T-helper 9 cell (primary cell): ENCODE measurements around the gene EWSR1.
"Not testable (repeated sequence)": the region's sequence is repeated elsewhere in the genome, so short reads cannot be mapped to it uniquely, and the experiment has no call there.

Source experiments
- DNase-seq: peaks from one replicate; pipeline ENCODE4 v3.0.0-alpha.2; 2020

EWSR1 gene

DNA sequence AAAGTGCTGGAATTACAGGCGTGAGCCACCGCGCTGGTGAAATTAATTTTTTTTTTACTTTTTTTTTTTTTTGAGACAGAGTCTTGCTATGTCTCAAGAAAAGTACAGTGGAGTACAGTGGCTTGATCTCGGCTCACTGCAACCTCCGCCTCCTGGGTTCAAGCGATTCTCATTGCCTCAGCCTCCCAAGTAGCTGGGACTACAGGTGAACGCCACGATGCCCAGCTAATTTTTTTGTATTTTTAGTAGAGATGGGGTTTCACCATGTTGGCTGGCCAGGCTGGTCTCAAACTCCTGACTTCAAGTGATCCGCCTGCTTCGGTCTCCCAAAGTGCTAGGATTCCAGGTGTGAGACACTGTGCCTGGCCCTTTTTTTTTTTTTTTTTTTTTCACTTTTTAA lies 20.2 kb upstream of the EWSR1 start:
- not testable (repeated sequence) for DNase-seq

DNA sequence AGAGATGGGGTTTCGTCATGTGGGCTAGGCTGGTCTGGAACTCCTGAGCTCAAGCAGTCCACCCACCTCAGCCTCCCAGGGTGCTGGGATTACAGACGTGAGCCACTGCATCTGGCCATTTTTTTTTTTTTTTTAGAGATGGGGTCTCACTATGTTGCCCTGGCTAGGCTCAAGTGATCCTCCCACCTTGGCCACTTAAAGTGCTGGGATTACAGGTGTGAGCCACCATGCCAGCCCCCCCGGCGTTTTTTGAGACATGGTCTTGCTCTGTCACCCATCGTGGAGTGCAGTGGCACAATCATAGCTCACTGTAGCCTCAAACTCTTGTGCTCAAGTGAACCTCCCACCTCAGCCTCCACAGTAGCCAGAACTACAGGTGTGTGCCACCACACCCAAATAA lies 16.8 kb upstream of the EWSR1 start:
- no peak for DNase-seq

DNA sequence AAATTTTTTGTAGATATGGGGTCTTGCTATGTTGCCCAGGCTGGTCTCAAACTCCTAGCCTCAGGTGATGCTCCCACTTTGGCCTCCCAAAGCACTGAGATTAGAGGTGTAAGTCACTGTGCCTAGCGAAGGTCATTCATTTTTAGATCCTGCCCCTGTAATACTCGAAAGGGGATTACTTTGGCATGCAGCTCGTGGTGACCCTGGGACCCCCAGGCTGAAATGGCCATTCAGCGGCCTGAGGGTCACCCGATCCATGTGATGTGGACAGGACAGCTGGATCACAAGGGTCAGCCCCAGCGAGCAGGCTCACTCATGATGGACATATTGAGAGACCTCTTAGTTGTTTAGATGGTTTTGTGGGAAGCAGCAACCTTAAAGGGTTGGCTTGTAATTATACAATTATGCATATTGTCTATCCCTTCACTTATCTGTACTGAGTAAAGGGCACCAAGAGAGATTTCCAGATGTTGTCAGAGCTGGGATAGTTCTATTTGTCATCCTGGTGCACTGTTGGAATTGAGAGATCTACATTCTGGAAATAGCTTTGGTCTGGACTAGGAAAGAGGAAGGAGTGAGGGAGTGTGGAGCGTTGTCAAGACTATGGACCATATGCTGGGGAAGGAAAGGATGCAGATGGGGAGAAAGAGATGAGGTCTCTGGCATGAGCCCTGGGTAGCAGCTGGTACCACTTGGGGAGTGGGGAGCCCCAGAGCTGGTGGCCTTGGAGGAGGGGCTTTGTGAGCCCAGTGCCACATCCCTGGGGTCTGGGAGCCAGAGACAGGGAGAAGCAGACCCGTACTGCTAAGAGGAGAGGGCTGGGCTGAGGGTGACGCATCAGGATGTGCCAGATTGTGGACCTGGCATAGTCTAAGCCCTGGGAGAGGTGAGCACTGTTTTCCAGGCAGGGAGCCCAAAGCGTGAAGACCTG lies 15.8 kb upstream of the EWSR1 start:
- no peak for DNase-seq

DNA sequence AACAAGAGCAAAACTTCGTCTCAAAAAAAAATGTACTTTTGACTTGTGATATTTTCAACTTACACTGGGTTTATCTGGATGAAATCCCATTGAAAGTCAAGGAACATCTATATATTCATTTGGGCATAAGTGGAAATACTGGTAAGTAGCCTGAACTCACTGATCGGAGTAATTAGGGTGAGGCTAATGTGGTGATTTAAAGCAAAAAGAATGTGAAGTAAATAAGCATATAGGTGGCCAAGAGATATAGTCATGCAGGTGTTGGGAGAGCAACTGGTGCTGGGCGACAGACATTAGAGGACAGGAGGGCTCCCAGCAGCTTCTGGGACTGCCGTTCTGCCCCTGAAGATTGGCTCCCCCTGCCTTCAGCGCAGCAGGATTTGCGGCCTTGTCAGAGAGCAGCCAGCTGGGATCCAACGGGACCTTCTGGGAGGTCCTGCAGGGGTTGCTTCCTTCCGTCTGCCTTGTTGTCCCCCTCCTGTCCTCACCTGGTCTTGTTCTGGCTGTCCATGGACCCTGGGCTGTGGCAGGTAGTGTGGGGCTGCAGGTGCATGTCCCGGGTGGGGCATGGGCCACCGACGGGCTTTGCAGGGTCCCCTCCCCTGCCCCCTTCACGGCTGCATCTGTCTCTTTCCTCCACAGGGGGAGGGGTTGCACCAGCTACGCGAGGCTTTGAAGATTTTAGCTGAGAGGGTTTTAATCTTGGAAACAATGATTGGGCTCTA lies 14.3 kb upstream of the EWSR1 start:
- DNase-seq: no peak

DNA sequence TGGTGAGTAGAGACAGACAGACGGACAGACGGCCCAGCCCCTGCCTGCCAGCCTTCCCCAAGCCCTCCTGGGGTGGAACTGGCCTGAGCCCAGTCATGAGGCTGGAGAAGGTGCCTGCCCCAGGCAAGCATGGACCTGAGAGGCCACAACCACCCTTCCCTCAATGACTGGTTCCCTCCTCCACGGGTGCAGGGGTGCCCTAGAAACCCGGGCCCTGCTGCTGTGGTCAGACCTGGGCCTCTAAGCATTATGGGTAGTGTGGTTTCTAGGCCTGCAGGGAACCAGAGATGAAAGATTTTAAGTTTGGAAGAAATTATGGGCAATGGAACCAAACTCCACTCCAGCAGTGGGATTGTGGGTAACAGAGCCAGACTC lies 13.8 kb upstream of the EWSR1 start:
- DNase-seq: no peak

DNA sequence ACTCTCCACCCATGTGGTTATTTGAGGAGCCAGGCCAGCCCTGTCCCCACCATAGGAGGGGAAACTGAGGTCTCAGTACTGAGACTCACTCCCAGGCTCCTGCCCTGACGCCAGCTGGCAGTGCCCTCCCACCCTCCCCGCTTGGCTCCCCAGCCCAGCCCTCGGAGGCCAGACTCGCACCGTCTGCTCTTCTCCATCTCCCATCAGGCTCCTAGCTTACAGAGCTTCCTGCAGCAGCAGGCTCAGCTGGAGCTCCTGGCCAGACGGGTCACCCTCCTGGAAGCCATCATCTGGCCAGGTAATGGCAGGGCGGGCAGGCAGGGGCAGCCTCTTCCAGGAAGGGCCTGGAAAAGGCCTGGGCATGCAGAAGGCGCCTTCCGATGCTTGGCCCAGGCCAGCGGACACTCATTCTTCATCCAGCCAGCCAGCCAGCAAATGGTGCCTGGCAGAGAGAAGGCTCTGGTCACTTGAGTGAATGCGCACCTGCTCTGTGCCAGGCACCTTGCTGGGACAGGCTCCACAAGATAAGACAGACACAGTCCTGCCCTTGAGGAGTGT lies 12.9 kb upstream of the EWSR1 start:
- DNase-seq: no peak

DNA sequence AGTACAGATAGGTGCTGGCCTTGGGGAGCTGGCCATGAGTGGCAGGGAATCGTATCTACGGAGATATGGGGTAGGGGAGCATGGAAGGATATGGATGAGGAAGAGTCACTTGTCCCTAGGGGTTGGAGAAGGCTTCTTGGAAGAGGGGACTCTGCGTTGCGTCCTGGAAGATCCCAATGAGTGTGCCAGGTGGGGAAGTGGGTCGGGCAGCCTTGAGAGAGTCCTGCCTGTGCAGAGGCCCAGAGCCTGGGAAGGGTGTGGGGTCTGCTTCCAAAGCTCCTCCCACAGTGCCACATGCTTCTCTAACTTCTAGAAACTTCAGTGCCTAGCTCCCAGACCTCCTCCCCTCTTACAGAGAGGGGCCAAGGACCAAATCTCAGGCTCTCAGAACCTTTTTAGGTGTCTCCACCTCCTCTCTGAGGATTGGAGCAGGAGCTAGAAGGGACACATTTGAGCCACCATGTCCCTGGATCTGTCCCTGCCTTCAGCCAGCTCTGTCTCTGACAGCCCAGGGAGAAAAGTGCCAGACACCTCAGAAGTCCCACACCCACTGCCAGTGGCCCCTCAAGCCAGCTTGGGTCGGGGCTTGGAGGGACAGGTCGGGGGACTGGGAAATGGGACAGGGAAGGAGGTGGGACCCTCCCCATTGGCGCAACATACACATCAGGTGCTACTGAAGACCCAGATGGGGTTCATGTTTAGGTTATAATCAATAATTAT lies 11.3 kb upstream of the EWSR1 start:
- no peak for DNase-seq

DNA sequence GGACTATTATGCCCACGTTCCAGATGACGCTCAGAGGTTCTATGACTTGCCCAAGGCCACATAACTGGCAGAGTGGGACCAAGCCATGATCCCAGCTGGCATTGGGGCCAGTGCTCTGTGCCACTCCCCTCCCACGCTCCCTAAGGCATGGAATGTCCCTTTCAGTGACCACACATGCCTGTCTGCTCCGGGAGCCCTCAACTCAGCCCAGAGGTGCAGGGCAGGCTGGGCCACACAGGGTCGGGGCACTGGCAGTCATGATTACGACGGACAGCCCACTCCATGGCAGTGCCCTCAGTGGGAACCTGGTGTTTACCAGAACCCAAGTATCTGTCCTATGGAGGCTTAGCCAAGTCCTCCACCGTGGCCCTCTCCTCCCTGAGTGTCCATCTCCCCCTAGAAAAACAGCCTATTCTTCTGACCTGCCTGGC lies 10.3 kb upstream of the EWSR1 start:
- no peak for DNase-seq

DNA sequence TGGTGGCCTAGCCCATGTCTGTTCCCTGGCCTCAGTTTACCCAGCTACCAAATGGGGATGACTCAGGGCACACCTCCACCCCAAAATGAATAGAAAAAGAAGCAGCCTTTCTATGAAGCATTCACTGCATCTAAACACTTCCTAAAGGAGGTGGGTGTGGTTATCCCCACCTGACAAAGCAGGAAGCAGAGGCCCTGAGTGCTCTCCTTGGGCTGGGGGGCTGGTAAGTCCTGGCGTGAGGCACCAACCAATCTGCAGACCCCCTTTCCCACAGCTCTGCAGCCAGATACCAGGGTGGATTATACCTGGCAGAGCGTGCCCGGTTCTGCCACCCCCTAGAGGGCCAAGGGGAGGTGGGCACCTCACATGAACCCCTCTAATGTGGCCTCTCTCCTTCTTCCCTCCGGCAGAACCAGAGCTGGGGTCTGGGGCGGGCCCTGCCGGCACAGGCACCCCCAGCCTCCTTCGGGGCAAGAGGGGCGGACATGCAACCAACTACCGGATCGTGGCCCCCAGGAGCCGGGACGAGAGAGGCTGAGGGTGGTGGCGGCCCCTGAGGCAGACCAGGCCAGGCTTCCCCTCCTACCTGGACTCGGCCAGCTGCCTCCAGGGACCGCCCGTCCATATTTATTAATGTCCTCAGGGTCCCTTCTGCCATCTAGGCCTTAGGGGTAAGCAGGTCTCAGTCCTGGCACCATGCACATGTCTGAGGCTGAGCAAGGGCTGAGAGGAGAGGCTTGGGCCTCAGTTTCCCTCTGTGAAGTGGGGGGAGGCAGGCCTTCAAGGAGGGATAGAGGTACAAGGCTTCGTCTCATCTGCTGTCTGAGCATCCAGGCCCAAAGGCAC lies 9.4 kb upstream of the EWSR1 start:
- DNase-seq: no peak

DNA sequence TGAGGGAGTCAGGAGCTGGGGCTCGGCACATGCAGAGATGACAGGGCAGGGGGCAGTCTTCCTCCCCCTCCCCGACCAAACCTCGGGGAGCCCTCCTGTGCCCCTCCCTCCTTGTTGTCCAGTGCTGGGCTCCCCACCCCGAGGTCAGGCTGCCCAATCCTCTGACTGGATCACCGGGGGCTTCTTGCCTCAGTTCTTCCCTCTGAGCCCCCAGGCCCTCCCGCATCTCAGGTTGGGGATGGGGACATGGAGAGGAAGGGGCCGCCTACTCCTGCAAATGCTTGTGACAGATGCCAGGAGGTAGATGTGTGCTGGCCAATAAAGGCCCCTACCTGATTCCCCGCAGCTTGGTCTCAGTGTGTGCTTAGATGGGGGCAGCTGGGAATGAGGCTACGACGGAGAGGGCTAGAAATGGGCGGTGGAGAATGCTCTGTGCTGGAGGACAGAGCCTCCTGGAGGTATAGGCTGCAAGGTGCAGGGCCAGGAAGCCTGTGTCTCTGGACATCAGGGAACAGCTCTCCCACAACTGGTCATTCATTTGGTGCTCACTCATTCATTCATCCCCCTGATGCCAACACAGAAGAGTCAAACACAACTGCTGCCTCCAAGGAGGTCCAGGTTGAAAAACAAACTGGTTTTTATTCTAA lies 8.7 kb upstream of the EWSR1 start:
- DNase-seq: no peak

DNA sequence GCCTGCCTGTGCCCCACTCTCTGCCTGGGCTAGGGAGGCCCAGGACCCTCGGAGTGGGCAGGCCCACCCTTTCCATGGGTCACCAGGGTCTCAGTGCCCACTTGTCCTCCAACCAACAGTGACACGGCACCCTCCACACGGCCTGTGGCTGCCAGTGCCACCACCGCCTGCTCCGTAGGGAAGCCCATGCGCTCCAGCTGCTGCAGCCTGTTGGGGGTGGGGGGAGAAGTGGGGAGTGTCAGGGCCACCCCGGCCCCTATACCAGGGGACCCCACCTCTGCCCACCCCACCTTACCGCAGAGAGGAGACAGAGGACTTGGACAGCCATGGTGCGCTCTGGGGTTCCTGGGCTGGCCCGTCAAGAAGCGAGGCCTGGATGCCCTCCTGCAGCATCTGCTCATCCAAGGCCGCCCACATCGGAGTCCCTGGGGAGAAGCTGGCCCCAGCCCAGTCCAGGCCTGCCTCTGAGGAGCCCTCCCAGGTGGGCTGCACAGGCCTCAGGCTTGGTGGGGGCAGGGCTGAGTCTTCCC lies 8.0 kb upstream of the EWSR1 start:
- DNase-seq: no peak

DNA sequence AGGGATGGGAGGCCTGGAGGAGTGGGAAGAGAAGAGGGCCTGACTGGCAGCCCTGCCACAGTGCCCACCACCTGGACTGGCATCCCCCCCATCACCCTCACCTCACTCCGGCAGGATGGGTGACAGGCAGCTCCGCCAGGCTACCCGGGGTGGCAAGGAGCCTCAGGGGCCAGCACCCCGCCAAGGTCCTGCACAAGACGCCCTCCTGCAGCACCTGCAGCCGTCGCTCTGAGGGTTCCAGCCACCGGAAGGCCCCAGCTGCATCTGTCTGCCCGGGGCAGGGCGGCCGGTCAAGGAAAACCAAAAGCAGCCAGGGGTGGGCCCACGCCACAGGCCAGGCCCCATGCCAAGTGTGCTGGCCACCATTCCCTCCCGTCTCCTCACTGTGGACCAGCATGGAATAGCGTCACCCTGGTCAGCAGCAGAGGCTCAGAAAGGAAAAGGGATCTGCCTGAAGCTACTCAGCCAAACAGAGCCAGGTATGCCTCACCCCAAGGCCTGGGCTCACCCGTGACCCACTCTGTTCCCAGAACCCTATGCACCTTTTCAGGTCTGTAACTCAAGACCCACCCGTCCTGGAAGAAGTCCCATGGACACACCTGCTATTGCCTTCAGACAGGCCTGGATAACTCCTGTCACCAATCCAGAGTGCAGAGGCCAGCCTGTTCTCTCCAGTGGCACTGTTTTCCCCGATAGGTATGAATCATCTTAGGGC lies 7.3 kb upstream of the EWSR1 start:
- DNase-seq: no peak

DNA sequence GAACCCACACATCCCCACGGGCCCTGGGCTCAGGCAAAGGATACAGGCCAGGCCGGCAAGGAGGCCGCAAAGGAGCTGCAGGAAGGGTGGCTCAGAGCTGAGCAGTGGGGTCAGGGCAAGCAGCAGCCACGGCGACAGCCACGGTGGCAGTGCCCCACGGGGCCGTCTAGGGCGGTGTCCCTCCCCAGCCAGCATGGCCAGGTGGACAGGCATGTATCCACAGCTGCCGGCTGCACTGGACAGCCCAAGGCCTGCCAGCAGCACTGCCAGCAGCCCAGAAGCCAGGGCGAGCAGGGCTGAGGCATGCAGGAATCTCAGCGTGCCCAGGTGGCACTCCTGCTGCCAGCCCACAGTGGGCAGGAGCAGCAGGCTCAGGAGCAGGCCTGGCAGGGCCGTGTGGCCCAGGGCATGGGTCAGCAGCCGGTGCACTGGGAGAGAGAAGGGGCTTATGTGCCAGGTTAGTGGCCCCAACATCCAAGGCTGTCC lies 4.2 kb upstream of the EWSR1 start:
- DNase-seq: no peak

DNA sequence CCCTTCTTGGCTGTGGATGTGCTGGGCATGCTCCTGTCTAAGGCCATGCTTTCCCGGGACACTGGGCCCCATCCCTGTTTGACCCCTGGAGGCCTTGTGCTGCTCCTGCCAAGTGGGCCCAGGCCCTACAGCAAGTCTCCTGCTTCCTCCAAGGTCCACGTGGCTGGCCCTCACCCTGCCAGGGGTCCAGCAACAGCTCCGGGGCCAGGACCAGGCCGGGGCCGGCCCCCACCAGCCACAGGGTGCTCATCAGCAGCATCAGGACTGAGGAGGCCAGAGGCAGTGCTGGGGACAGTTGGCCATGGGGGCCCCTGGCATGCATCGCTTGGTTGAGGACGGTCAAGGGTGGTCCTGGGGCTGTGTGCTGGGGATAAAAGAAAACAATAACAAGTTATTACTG lies 2.8 kb upstream of the EWSR1 start:
- DNase-seq: no peak

DNA sequence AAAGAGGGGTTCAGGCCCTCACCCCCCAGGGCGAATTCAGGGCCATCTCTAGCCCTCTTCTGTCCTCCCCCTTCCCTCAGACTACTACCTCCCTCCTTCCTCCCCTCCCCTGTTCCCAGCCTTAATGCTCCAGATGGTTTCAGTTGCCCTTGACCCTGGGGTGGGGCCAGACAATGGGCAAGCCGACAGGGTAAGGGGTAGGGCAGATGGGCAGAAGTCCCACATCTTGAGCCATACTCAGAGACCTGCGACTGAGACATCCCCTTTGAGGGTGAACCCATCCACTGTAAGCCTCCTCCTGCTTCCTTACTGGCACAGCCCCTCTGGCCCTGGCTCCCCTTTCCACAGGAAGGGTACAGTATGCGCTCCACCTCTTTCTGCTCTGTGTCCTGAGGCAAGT lies 2.1 kb upstream of the EWSR1 start:
- no peak for DNase-seq

DNA sequence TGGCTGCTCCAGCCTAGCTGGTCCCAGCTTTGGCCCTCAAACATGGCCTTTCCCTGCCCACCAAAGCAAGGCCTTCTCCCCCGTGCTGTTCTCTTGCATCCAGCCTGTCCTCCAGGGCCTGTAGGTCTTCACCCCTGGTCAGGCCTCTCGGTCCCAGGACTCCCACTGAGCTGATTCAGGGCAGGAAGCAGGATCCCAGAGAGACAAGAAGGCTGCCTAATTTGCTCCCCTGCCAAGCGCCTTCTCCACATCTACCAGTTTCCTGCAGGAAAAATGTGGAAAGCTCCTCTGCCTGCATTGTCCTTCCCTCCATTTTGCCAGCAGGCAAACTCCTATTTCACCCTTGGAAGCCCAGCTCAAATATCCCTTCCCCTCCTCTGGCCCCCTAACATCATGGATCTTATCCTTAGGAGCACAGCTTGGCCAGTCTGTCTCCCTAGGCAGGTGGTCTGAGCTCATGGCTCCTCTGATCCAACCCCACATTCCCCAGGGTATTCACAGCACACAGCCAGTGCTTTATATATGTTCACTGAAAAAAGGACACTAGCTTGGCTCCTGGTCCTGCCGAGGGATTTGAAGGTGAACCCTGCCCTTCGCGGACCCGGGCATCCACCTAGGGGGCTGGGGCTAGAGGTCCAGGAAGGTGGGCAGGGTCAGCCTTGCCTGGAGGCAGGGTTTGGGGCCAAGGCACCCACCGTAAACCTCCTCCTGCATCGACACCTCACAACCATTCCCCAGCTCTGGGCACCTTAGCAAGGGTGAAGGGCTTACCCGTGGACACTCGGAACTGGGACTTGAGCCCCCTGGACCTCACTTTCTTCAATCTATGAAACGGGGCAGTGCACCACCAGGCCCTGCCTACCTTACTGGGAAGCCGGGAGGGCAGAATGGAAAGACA lies 1.3 kb upstream of the EWSR1 start:
- DNase-seq: no peak

DNA sequence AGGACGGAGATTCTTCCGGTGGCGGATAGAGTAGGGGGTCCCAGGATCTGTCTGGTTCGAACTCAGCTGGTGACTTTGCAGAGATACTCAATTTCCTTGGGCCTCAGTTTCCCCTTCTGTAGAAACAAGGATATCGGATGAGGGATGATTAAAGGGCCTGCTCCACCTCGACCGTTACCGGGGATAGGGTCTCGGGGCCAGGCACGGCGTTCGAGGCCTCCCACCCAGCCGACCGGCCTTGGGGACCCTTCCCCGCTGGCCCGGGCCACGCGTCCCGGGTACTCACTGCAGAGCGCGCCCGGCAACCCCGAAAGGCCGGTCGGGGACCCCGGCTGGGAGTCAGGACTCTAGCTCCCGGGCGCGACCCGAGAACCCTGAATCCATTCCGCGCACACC lies 608 bp upstream of the EWSR1 start:
- no peak for DNase-seq

DNA sequence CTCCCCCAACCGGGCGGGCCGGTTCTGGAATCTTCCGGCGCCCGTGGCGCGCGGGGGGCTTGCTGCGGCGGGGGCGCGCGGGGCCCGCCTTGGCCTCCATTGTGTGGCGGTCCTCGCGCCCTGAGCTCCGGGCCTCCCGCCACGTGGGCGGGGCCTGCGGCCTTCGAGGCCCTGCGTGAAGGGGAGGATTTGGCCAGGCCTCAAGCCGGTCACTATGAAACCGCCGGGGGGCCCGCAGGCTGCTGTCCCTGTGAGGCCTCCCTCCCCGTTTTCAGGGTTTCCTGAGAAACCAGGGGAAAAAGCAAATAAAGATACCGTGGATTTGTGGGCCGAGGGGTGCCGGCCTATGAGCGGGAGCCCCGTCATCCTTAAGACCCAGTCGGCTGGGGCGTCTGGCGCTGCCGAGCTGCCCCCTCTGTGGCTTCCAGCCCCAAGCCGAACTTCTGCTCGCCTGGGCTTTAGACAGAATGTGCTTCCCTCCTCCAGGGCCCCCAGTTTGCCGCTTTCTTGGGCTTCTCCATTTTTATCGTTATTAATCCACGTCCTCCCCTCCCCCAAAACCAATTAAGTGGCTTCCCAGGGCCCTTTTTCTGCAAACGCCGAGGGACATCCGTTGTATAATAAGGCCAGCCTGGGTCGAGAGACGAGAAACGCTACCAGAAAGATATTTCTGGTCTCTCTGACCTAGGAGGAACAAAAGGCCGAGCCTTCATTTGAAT lies 602 bp downstream of the EWSR1 start:
- DNase-seq: peak; percentile 27

DNA sequence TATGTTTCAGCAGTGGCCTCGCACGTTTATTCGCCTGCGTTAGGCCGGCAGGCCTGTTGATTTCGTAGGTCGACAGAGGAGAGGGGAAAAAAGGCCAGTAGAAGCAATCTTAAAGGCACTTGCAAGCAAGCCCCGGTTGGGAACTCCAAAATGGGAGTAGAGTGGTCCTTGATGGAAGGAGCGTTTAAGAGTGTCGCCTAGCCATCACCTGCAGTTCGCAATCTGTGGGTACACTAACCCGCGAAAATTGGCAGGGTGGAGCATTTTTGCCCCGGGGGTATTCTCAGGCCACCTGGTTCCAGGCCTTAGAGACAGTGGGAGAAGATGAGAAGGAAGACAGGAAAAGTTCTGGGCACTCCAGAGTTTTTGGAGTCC lies 1.1 kb downstream of the EWSR1 start:
- no peak for DNase-seq
